Hepatocyte (in vitro differentiated cells): ENCODE data around the gene CHST11. TPM values are rescaled to one million over a fixed set of nuclear protein-coding genes. Genes with fewer than 3 reads are reported as not detected.

Experiments
- DNase-seq: peaks from one replicate; pipeline ENCODE4 v3.0.0-alpha.2; 2016; ENCODE audit warnings: low spot score
- H2AFZ ChIP-seq: fragments of 200-600 bp; sonication (generic); 2 replicates; pipeline ENCODE4 v1.6.0; 2016; ENCODE audit warnings: antibody characterized with exemption, mild to moderate bottlenecking
- H3K27ac ChIP-seq: fragments of 200-600 bp; sonication (generic); 2 replicates; pipeline ENCODE4 v1.5.1; 2016; ENCODE audit warnings: mild to moderate bottlenecking
- H3K27me3 ChIP-seq: fragments of 200-600 bp; sonication (generic); 2 replicates; pipeline ENCODE4 v1.6.1; 2016
- H3K36me3 ChIP-seq: fragments of 200-600 bp; sonication (generic); replicated peaks from 2 replicates; pipeline ENCODE4 v1.5.1; 2016; ENCODE audit warnings: low read depth; ENCODE audit not compliant: insufficient read depth
- H3K4me1 ChIP-seq: fragments of 200-600 bp; sonication (generic); 2 replicates; pipeline ENCODE4 v1.5.1; 2016; ENCODE audit warnings: mild to moderate bottlenecking, moderate library complexity; ENCODE audit not compliant: insufficient read depth
- H3K4me2 ChIP-seq: fragments of 200-600 bp; sonication (generic); 2 replicates; pipeline ENCODE4 v1.6.0; 2016
- H3K4me3 ChIP-seq: fragments of 200-600 bp; sonication (generic); 2 replicates; pipeline ENCODE4 v1.5.1; 2016; ENCODE audit warnings: mild to moderate bottlenecking
- H3K79me2 ChIP-seq: fragments of 200-600 bp; sonication (generic); 2 replicates; pipeline ENCODE4 v1.6.0; 2017; ENCODE audit warnings: mild to moderate bottlenecking
- H3K9me2 ChIP-seq: fragments of 200-600 bp; sonication (generic); replicated peaks from 2 replicates; pipeline ENCODE4 v1.6.0; 2017; ENCODE audit warnings: mild to moderate bottlenecking; ENCODE audit not compliant: insufficient read depth
- H3K9me3 ChIP-seq: fragments of 200-600 bp; sonication (generic); 2 replicates; pipeline ENCODE4 v1.5.1; 2016; ENCODE audit warnings: low read depth, mild to moderate bottlenecking
- H4K20me1 ChIP-seq: fragments of 200-600 bp; sonication (generic); 2 replicates; pipeline ENCODE4 v1.6.0; 2016; ENCODE audit warnings: mild to moderate bottlenecking; ENCODE audit not compliant: insufficient read depth, poor library complexity, severe bottlenecking
- CTCF ChIP-seq: fragments of 200-600 bp; sonication (generic); IDR thresholded peaks from 2 replicates; pipeline ENCODE4 v1.5.1; 2016; ENCODE audit warnings: antibody characterized with exemption, mild to moderate bottlenecking; ENCODE audit not compliant: poor library complexity
- EZH2 ChIP-seq: fragments of 200-600 bp; sonication (generic); IDR thresholded peaks from 2 replicates; pipeline ENCODE4 v1.6.1; 2016; ENCODE audit warnings: antibody characterized with exemption, mild to moderate bottlenecking, borderline replicate concordance
- EZH2phosphoT487 ChIP-seq: fragments of 200-600 bp; sonication (generic); IDR thresholded peaks from one replicate; pipeline ENCODE4 v1.6.1; 2018; ENCODE audit warnings: antibody characterized with exemption, mild to moderate bottlenecking, low read depth, moderate library complexity; ENCODE audit not compliant: unreplicated experiment, severe bottlenecking
- WGBS: methylation state at CpG from one replicate; pipeline ENCODE4 v1.1.6; 2016; ENCODE audit warnings: low lambda C conversion rate; ENCODE audit errors: missing lambda C conversion rate; 5-methylcytosine and 5-hydroxymethylcytosine counted together
- polyA plus RNA-seq: library from polyadenylated mRNA; unstranded; fragments of >200 nt; fragmentation: Nextera tagmentation; extraction: Ambion mirVana; gene quantifications from 2 replicates; pipeline ENCODE4 v1.2.1, GENCODE V29; 2016
- total RNA-seq: library from RNA; depleted of rRNA; stranded (reverse); fragments of >200 nt; gene quantifications from 2 replicates; pipeline ENCODE4 v1.2.3, GENCODE V29; 2014

CHST11 gene
- total and polyA plus RNA-seq, 2 experiments from 2014 or later: 5.2 to 8.9 TPM

GRCh38 chr12:104751594-104751993 lies 294.8 kb downstream of the CHST11 start:
- no peaks in the 10 kb centered on the region for H3K4me1 ChIP-seq
- no peak overlapping the region for H3K4me2 ChIP-seq
- no peaks in the 10 kb centered on the region for H3K9me2 ChIP-seq
- TF ChIP-seq EZH2phosphoT487: no peak
- no peak for TF ChIP-seq CTCF
- TF ChIP-seq EZH2: no peak
- WGBS: 90% methylated on average over 3 of the region's 3 CpGs
- H4K20me1 ChIP-seq: no peaks in the 10 kb centered on the region
- no peak for DNase-seq
- no peaks in the 10 kb centered on the region for H3K9me3 ChIP-seq
- H3K79me2 ChIP-seq: no peaks in the 10 kb centered on the region
- no peaks in the 10 kb centered on the region for H3K36me3 ChIP-seq
- no peak overlapping the region for H2AFZ ChIP-seq
- no peaks in the 10 kb centered on the region for H3K27me3 ChIP-seq
- no peak overlapping the region for H3K4me3 ChIP-seq
- no peak overlapping the region for H3K27ac ChIP-seq

GRCh38 chr12:104752016-104752415 lies 295.3 kb downstream of the CHST11 start:
- WGBS: 96% methylated on average over 4 of the region's 4 CpGs
- H3K27ac ChIP-seq: no peak overlapping the region
- no peak for TF ChIP-seq EZH2
- no peak for TF ChIP-seq CTCF
- no peak for TF ChIP-seq EZH2phosphoT487

GRCh38 chr12:104752881-104753280 lies 296.1 kb downstream of the CHST11 start:
- Histone ChIP-seq H3K27me3 (no peaks in the 10 kb centered on the region), H3K9me2 (no peaks in the 10 kb centered on the region), H3K27ac (no peak overlapping the region), H3K4me2 (no peak overlapping the region), H3K79me2 (no peaks in the 10 kb centered on the region), H4K20me1 (no peaks in the 10 kb centered on the region), H3K4me1 (no peaks in the 10 kb centered on the region), H3K4me3 (no peak overlapping the region), H3K36me3 (no peaks in the 10 kb centered on the region), H2AFZ (no peak overlapping the region), H3K9me3 (no peaks in the 10 kb centered on the region)
- TF ChIP-seq EZH2phosphoT487: no peak
- no peak for TF ChIP-seq CTCF
- TF ChIP-seq EZH2: no peak
- DNase-seq: no peak
- WGBS: 98% methylated on average over 7 of the region's 7 CpGs

More at GRCh38 chr12:104752016-104752415, 295.3 kb downstream of the CHST11 start:
- Histone ChIP-seq H3K9me3 (no peaks in the 10 kb centered on the region), H3K9me2 (no peaks in the 10 kb centered on the region), H2AFZ (no peak overlapping the region), H4K20me1 (no peaks in the 10 kb centered on the region), H3K36me3 (no peaks in the 10 kb centered on the region), H3K4me2 (no peak overlapping the region), H3K4me3 (no peak overlapping the region), H3K79me2 (no peaks in the 10 kb centered on the region), H3K4me1 (no peaks in the 10 kb centered on the region), H3K27me3 (no peaks in the 10 kb centered on the region)
- no peak for DNase-seq

- no peaks in the 10 kb centered on the region for H3K27me3 ChIP-seq
- H3K9me3 ChIP-seq: no peaks in the 10 kb centered on the region
- no peak overlapping the region for H3K27ac ChIP-seq
- H4K20me1 ChIP-seq: no peaks in the 10 kb centered on the region
- H3K79me2 ChIP-seq: no peaks in the 10 kb centered on the region
- no peaks in the 10 kb centered on the region for H3K9me2 ChIP-seq
- no peak overlapping the region for H3K4me2 ChIP-seq
- no peak overlapping the region for H2AFZ ChIP-seq
- no peaks in the 10 kb centered on the region for H3K36me3 ChIP-seq
- H3K4me1 ChIP-seq: no peaks in the 10 kb centered on the region
- DNase-seq: no peak
- WGBS: 95% methylated on average over 20 of the region's 20 CpGs
- TF ChIP-seq EZH2: no peak
- no peak for TF ChIP-seq EZH2phosphoT487
- no peak for TF ChIP-seq CTCF
- H3K4me3 ChIP-seq: no peak overlapping the region
Observed at GRCh38 chr12:104756901-104757300, 300.2 kb downstream of the CHST11 start.
